Measurements from ENCODE around the gene ELMO2.

ELMO2 gene

GRCh38 chr20:46352370-46352938 lies 54.0 kb downstream of the ELMO2 start:
- DNase-seq (ENCODE audit: low read depth) = no peak

- no peak for DNase-seq (ENCODE audit: low read depth)
Measured at GRCh38 chr20:46351357-46352058, 54.9 kb downstream of the ELMO2 start.

- no peak for DNase-seq (ENCODE audit: low read depth)
Measured at GRCh38 chr20:46350986-46351267, 55.5 kb downstream of the ELMO2 start.

- no peak for DNase-seq (ENCODE audit: low read depth)
Measured at GRCh38 chr20:46350201-46350985, 56.0 kb downstream of the ELMO2 start.

GRCh38 chr20:46349742-46350056 lies 56.7 kb downstream of the ELMO2 start:
- no peak for DNase-seq (ENCODE audit: low read depth)

GRCh38 chr20:46349035-46349741 lies 57.2 kb downstream of the ELMO2 start:
- DNase-seq (ENCODE audit: low read depth) = no peak

GRCh38 chr20:46347841-46348803 lies 58.3 kb downstream of the ELMO2 start:
- DNase-seq (ENCODE audit: low read depth) = no peak

- no peak for DNase-seq (ENCODE audit: low read depth)
Measured at GRCh38 chr20:46346770-46347169, 59.6 kb downstream of the ELMO2 start.

- DNase-seq (ENCODE audit: low read depth) = no peak
Measured at GRCh38 chr20:46344488-46345162, 61.8 kb downstream of the ELMO2 start.

- DNase-seq (ENCODE audit: low read depth) = no peak
Measured at GRCh38 chr20:46343975-46344357, 62.4 kb downstream of the ELMO2 start.

GRCh38 chr20:46343348-46343974 lies 63.0 kb downstream of the ELMO2 start:
- no peak for DNase-seq (ENCODE audit: low read depth)

GRCh38 chr20:46342451-46343347 lies 63.7 kb downstream of the ELMO2 start:
- no peak for DNase-seq (ENCODE audit: low read depth)

- no peak for DNase-seq (ENCODE audit: low read depth)
Measured at GRCh38 chr20:46342010-46342378, 64.4 kb downstream of the ELMO2 start.

GRCh38 chr20:46341074-46342009 lies 65.1 kb downstream of the ELMO2 start:
- DNase-seq (ENCODE audit: low read depth) = no peak

- no peak for DNase-seq (ENCODE audit: low read depth)
Measured at GRCh38 chr20:46339037-46339436, 67.4 kb downstream of the ELMO2 start.

- no peak for DNase-seq (ENCODE audit: low read depth)
Measured at GRCh38 chr20:46336735-46337134, 69.7 kb downstream of the ELMO2 start.

GRCh38 chr20:46334303-46334904 lies 72.0 kb downstream of the ELMO2 start:
- DNase-seq (ENCODE audit: low read depth) = no peak
